Endothelial cell of umbilical vein (primary cell): ENCODE results near the gene GSTP1. TPM values are rescaled to one million over a fixed set of nuclear protein-coding genes. Genes with fewer than 3 reads are reported as not detected.

ENCODE experiments used
- BruUV-seq: library from RNA; stranded (reverse); fragments of 400-500 nt; replicated peaks from 2 replicates; lab custom pipeline; 2021; lab: Mats Ljungman, UMichigan
- CTCF ChIA-PET: fragments of 300-600, 350-600 bp; sonication (Branson Sonifier 250); formaldehyde crosslinking; loops from one replicate; lab custom pipeline; 2021; ENCODE audit warnings: antibody characterized with exemption, inconsistent platforms; lab: Charles Lee
- POLR2A ChIA-PET: fragments of 300-600, 350-600 bp; sonication (Branson Sonifier 250); formaldehyde crosslinking; loops from one replicate; lab custom pipeline; 2021; ENCODE audit warnings: antibody characterized with exemption, inconsistent platforms; lab: Charles Lee
- DNase-seq: peaks from one replicate; pipeline ENCODE4 v3.0.0-alpha.2; 2011; ENCODE audit warnings: low read depth, low spot score
- FAIRE-seq: peaks from 2 replicates; lab custom pipeline; 2011; peaks lifted over from hg19 to GRCh38; lab: Jason Lieb, UNC
- H2AFZ ChIP-seq: 2 replicates; pipeline ENCODE4 v1.6.0; 2012; ENCODE audit warnings: low read depth, low read length, control low read depth, inconsistent platforms
- H3K27ac ChIP-seq: 2 replicates; pipeline ENCODE4 v1.5.1; 2011; ENCODE audit warnings: low read depth, mild to moderate bottlenecking, control low read depth, low read length, moderate library complexity; ENCODE audit not compliant: insufficient read depth
- H3K27me3 ChIP-seq, 2 experiments: 2 replicates each; pipeline versions ENCODE4 v1.6.0 to v1.6.1; 2011; ENCODE audit warnings: low read length in 2 of 2, mixed read lengths in 1 of 2; ENCODE audit not compliant: control insufficient read depth in 2 of 2, insufficient read depth in 2 of 2
- H3K36me3 ChIP-seq, 2 experiments: 2 replicates in 1 of 2; 3 replicates in 1 of 2; pipeline ENCODE4 v1.5.1; 2011; ENCODE audit warnings: low read length in 2 of 2, mild to moderate bottlenecking in 1 of 2, moderate library complexity in 1 of 2; ENCODE audit not compliant: control insufficient read depth in 2 of 2, insufficient read depth in 2 of 2; ENCODE audit errors: extremely low read depth in 1 of 2
- H3K4me1 ChIP-seq: 3 replicates; pipeline ENCODE4 v1.5.1; 2011; ENCODE audit warnings: mild to moderate bottlenecking, low read length; ENCODE audit not compliant: control insufficient read depth, insufficient read depth; ENCODE audit errors: extremely low read depth
- H3K4me2 ChIP-seq: 2 replicates; pipeline ENCODE4 v1.6.1; 2011; ENCODE audit warnings: low read length, control low read depth, mixed read lengths; ENCODE audit not compliant: insufficient read depth
- H3K4me3 ChIP-seq, 3 experiments: fragments of 200-600 bp in 1 of 3; sonication (generic), shearing (Covaris generic) in 1 of 3; replicated peaks in 1 of 3; 2 replicates each; pipeline ENCODE4 v1.5.1; 2011 to 2016; ENCODE audit warnings: control low read depth in 3 of 3, low read length in 3 of 3, mild to moderate bottlenecking in 2 of 3, inconsistent platforms in 1 of 3, low read depth in 1 of 3, moderate library complexity in 1 of 3; ENCODE audit not compliant: insufficient read depth in 1 of 3
- H3K79me2 ChIP-seq: 2 replicates; pipeline ENCODE4 v1.6.0; 2012; ENCODE audit warnings: low read length, inconsistent platforms; ENCODE audit not compliant: control insufficient read depth, insufficient read depth
- H3K9ac ChIP-seq: replicated peaks from 2 replicates; pipeline ENCODE3; 2011; ENCODE audit warnings: low read length, control low read depth; ENCODE audit not compliant: insufficient read depth; ENCODE audit errors: extremely low read depth
- H3K9me1 ChIP-seq: replicated peaks from 3 replicates; pipeline ENCODE4 v1.6.0; 2011; ENCODE audit warnings: mild to moderate bottlenecking, low read length; ENCODE audit not compliant: control insufficient read depth, insufficient read depth; ENCODE audit errors: extremely low read depth
- H3K9me3 ChIP-seq: replicated peaks from 2 replicates; pipeline ENCODE4 v1.5.1; 2012; ENCODE audit warnings: low read length, inconsistent platforms; ENCODE audit not compliant: control insufficient read depth, insufficient read depth
- H4K20me1 ChIP-seq: replicated peaks from 2 replicates; pipeline ENCODE3; 2011; ENCODE audit warnings: mild to moderate bottlenecking, low read length; ENCODE audit not compliant: control insufficient read depth, insufficient read depth; ENCODE audit errors: extremely low read depth
- EZH2 ChIP-seq: IDR thresholded peaks from 2 replicates; pipeline ENCODE4 v1.6.1; 2012; ENCODE audit warnings: borderline replicate concordance, low read depth, mild to moderate bottlenecking, moderate library complexity, low read length, inconsistent platforms; ENCODE audit not compliant: severe bottlenecking
- FOS ChIP-seq: IDR thresholded peaks from 2 replicates; pipeline ENCODE4 v1.6.1; 2011; ENCODE audit warnings: mild to moderate bottlenecking, low read length, moderate library complexity, borderline replicate concordance; ENCODE audit not compliant: insufficient read depth
- GATA2 ChIP-seq: IDR thresholded peaks from 2 replicates; pipeline ENCODE4 v1.7.0; 2011; ENCODE audit warnings: low read depth, mild to moderate bottlenecking, moderate library complexity, mixed read lengths, low read length; ENCODE audit not compliant: insufficient read length, insufficient read depth
- JUN ChIP-seq: IDR thresholded peaks from 2 replicates; pipeline ENCODE4 v1.6.1; 2011; ENCODE audit warnings: borderline replicate concordance, low read depth; ENCODE audit not compliant: insufficient read length, insufficient read depth
- MAX ChIP-seq: IDR thresholded peaks from 2 replicates; pipeline ENCODE4 v1.6.1; 2011; ENCODE audit not compliant: insufficient read depth, insufficient read length
- MYC ChIP-seq: IDR thresholded peaks from one replicate; pipeline ENCODE4 v1.6.1; 2011; ENCODE audit warnings: mild to moderate bottlenecking, low read depth, low read length
- POLR2A ChIP-seq: IDR thresholded peaks from 2 replicates; pipeline ENCODE4 v1.6.1; 2012; ENCODE audit warnings: low read depth, mild to moderate bottlenecking, control low read depth, low read length
- POLR2AphosphoS5 ChIP-seq: IDR thresholded peaks from 2 replicates; pipeline ENCODE4 v1.6.1; 2012; ENCODE audit warnings: low read depth, mild to moderate bottlenecking, control low read depth, low read length, moderate library complexity; ENCODE audit not compliant: insufficient read depth
- dilution Hi-C: fragments of 300-500 bp; cut with MboI; formaldehyde crosslinking; loops from one replicate; pipeline ENCODE4 v1.15.0; 2019; ENCODE audit warnings: low sequenced_read_pairs; ENCODE audit not compliant: extremely low pct_ligation_motif_present
- intact Hi-C: fragments of 100-400 bp; cut with micrococcal nuclease; formaldehyde crosslinking; loops from one replicate; pipeline ENCODE4 v1.10.0; 2022
- polyA plus RNA-seq, 4 experiments: library from polyadenylated mRNA; depleted of rRNA in 3 of 4; stranded (reverse) in 3 of 4; unstranded in 1 of 4; fragments of >200 nt; gene quantifications; 2 replicates each; pipeline versions ENCODE4 v1.2.1 to v1.2.3, GENCODE V29; 2011 to 2012; ENCODE audit warnings: missing spikeins in 1 of 4
- total RNA-seq: library from RNA; stranded (reverse); gene quantifications from 2 replicates; pipeline ENCODE4 v1.2.3, GENCODE V29; 2021
- TF ChIP-seq, protein P1 (sequence below), 2 donors: IDR thresholded peaks; 1 replicate in 1 of 2; 2 replicates in 1 of 2; pipeline ENCODE4 v1.5.1; 2011; ENCODE audit warnings: low read length in 2 of 2, mild to moderate bottlenecking in 2 of 2, moderate library complexity in 2 of 2, control low read depth in 1 of 2, inconsistent platforms in 1 of 2, low read depth in 1 of 2; ENCODE audit not compliant: insufficient read depth in 1 of 2; ENCODE audit errors: extremely low read depth in 1 of 2

GSTP1 gene
- total and polyA plus RNA-seq, 2 donors (not counting 3 experiments of a cell fraction or from before 2014, with no cell fraction given) = 962 to 2,277 TPM

DNA sequence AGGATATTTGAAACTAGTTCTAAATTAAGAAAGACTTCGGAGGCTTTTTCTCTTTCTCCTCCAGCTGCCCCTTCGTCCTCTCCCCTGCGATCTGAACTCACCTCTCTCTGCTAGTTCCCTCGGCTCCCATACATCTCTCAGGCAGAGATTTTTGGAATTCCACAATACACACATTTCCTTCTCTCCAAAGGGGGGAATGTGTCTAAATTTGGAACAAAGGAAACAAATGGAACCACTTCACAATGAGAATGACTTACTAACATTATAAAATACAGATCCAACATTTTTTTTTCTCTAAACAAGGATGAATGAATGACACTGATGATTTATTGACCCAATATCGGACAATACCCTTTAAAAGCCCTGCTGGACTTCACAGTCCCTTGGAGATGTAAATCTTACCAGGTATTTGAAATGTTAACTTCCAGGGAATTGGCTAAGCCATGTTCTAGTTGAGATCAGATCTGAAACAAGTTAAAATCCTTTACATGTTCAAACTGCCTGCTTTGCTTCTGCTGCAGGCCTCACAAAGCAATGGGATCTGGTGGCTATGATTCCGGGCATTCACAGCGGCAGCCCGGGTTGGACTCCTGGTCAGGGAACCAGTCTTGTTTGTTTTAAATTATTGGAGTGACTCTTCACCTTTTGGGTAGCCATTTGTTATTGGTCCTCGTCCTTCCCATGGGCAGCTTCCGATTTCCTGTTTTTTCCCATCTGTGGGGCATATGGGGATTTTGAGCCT is 20.5 kb upstream of the GSTP1 start:
- Histone ChIP-seq H3K4me2 (peak overlapping the region; percentile 26), H3K4me1 (peaks cover 15% of the 10 kb centered on the region), H4K20me1 (no peaks in the 10 kb centered on the region), H3K9me3 (no peaks in the 10 kb centered on the region), H3K27ac (peak overlapping the region; percentile 94), H3K27me3 (no peaks in the 10 kb centered on the region), H2AFZ (peak overlapping the region; percentile 56), H3K36me3 (no peaks in the 10 kb centered on the region), H3K9ac (peak overlapping the region; percentile 66), H3K4me3 (no peak overlapping the region), H3K79me2 (no peaks in the 10 kb centered on the region), H3K9me1 (no peaks in the 10 kb centered on the region)
- CTCF ChIA-PET = interaction anchor here (1.0 to 1.6 kb wide), 3 partner anchors 9 to 65 kb away, joined by 3 to 4 read pairs (median 4); no protein-coding TSS in a partner anchor
- intact Hi-C loops (loop anchor here (1.0 to 5.0 kb wide), 4 partner anchors 20 to 96 kb away; partner anchors contain the start of genes CDK2AP2, GSTP1 and TMEM134), dilution Hi-C loops (no loop called here)
- POLR2A ChIA-PET = interaction anchor here (0.6 kb wide), 1 partner anchor 81 kb away, joined by 6 read pairs; no protein-coding TSS in a partner anchor
- DNase-seq = no peak
- TSS peak; percentile 83 for BruUV-seq
- TF ChIP-seq MYC = no peak
- no peak for TF ChIP-seq JUN
- TF ChIP-seq, protein P1, sequence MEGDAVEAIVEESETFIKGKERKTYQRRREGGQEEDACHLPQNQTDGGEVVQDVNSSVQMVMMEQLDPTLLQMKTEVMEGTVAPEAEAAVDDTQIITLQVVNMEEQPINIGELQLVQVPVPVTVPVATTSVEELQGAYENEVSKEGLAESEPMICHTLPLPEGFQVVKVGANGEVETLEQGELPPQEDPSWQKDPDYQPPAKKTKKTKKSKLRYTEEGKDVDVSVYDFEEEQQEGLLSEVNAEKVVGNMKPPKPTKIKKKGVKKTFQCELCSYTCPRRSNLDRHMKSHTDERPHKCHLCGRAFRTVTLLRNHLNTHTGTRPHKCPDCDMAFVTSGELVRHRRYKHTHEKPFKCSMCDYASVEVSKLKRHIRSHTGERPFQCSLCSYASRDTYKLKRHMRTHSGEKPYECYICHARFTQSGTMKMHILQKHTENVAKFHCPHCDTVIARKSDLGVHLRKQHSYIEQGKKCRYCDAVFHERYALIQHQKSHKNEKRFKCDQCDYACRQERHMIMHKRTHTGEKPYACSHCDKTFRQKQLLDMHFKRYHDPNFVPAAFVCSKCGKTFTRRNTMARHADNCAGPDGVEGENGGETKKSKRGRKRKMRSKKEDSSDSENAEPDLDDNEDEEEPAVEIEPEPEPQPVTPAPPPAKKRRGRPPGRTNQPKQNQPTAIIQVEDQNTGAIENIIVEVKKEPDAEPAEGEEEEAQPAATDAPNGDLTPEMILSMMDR (IDR thresholded peaks at IDR 0.05; ENCODE audit: extremely low read depth in 1 of 2, insufficient read depth in 1 of 2, low read depth in 1 of 2, low read length in 2 of 2) = no peak
- TF ChIP-seq FOS = no peak
- no peak for TF ChIP-seq GATA2
- TF ChIP-seq POLR2A = no peak
- no peak for TF ChIP-seq MAX
- TF ChIP-seq POLR2AphosphoS5 = no peak
- no peak for TF ChIP-seq EZH2
- no peak for FAIRE-seq
